Measurements from ENCODE around the gene C9orf153. TPM values are rescaled to one million over a fixed set of nuclear protein-coding genes. Genes with fewer than 3 reads are reported as not detected.
"Not testable (repeated sequence)": the region's sequence is repeated elsewhere in the genome, so short reads cannot be mapped to it uniquely, and the experiment has no call there.

The C9orf153 gene
- polyA plus RNA-seq, 1 of the 3 experiments (the other 2 are of a cell fraction): 0.03 TPM

- WGBS (ENCODE audit: low lambda C conversion rate): 88% methylated on average over 9 of the region's 11 CpGs
- H3K9me2 ChIP-seq: no peaks in the 10 kb centered on the region
- no peak overlapping the region for H3K27ac ChIP-seq (ENCODE audit: low read depth in 2 of 2, low read length in 1 of 2)
- no peak overlapping the region for H3K4me2 ChIP-seq
- no peak for TF ChIP-seq RAD21 (IDR thresholded peaks at IDR 0.05; ENCODE audit: low read length)
- TF ChIP-seq RXRA (IDR thresholded peaks at IDR 0.05; ENCODE audit: borderline replicate concordance, low read depth): no peak
- no peak for TF ChIP-seq GATA2 (CRISPR knock-in tag; IDR thresholded peaks at IDR 0.05)
- H4K20me1 ChIP-seq (ENCODE audit: insufficient read depth): no peaks in the 10 kb centered on the region
- peaks cover 7% of the 10 kb centered on the region for H3F3A ChIP-seq (replicated peaks; ENCODE audit: insufficient read depth)
- no peaks in the 10 kb centered on the region for H3K9me3 ChIP-seq
- peaks cover 84 to 86% of the 10 kb centered on the region in 2 experiments for H3K36me3 ChIP-seq (replicated peaks in 1 of 2; ENCODE audit: control insufficient read depth in 1 of 2, insufficient read depth in 2 of 2, low read length in 1 of 2)
- H2AFZ ChIP-seq (ENCODE audit: low read depth): no peak overlapping the region
- no peak overlapping the region for H3K4me3 ChIP-seq (ENCODE audit: low read depth in 2 of 2, low read length in 1 of 2)
- no peaks in the 10 kb centered on the region for H3K27me3 ChIP-seq (ENCODE audit: insufficient read depth)
- no peak overlapping the region for H3K9ac ChIP-seq
- H3K4me1 ChIP-seq (ENCODE audit: control insufficient read depth in 1 of 2, insufficient read depth in 2 of 2, low read depth in 1 of 2, low read length in 1 of 2): no peaks in the 10 kb centered on the region
- ChIA-PET POLR2A (interaction anchor here (1.1 kb wide), 1 partner anchor 16 kb away, joined by 4 read pairs; the partner anchor contains the start of gene ISCA1), CTCF (interaction anchor here (1.3 kb wide), 1 partner anchor 10 kb away, joined by 3 read pairs; no protein-coding TSS in a partner anchor)
- DNase-seq: no peak
- no peaks in the 10 kb centered on the region for H3K79me2 ChIP-seq (ENCODE audit: insufficient read depth)
Measured at GRCh38 chr9:86298873-86299272, 39.4 kb upstream of the C9orf153 start.

GRCh38 chr9:86290341-86290740, 30.9 kb upstream of the C9orf153 start:
- H3K4me2 ChIP-seq; H3K79me2 ChIP-seq (ENCODE audit: insufficient read depth); H3K4me3 ChIP-seq (ENCODE audit: low read depth in 2 of 2, low read length in 1 of 2); H3K27ac ChIP-seq (ENCODE audit: low read depth in 2 of 2, low read length in 1 of 2); H4K20me1 ChIP-seq (ENCODE audit: insufficient read depth); CTCF ChIA-PET; H3K9ac ChIP-seq; H3K9me2 ChIP-seq; H3K9me3 ChIP-seq; H3K4me1 ChIP-seq (ENCODE audit: control insufficient read depth in 1 of 2, insufficient read depth in 2 of 2, low read depth in 1 of 2, low read length in 1 of 2); DNase-seq; H3K27me3 ChIP-seq (ENCODE audit: insufficient read depth); H2AFZ ChIP-seq (ENCODE audit: low read depth); H3F3A ChIP-seq (replicated peaks; ENCODE audit: insufficient read depth); POLR2A ChIA-PET: not testable (repeated sequence)
- H3K36me3 ChIP-seq (replicated peaks in 1 of 2; ENCODE audit: control insufficient read depth in 1 of 2, insufficient read depth in 2 of 2, low read length in 1 of 2): peaks cover 32 to 39% of the 10 kb centered on the region in 2 experiments
- WGBS (ENCODE audit: low lambda C conversion rate): 92% methylated on average over 6 of the region's 6 CpGs

GRCh38 chr9:86288499-86289198, 29.2 kb upstream of the C9orf153 start:
- Histone ChIP-seq H3K27me3 (ENCODE audit: insufficient read depth) (no peaks in the 10 kb centered on the region), H3K4me1 (ENCODE audit: control insufficient read depth in 1 of 2, insufficient read depth in 2 of 2, low read depth in 1 of 2, low read length in 1 of 2) (no peaks in the 10 kb centered on the region), H3K4me3 (ENCODE audit: low read depth in 2 of 2, low read length in 1 of 2) (no peak overlapping the region), H3F3A (replicated peaks; ENCODE audit: insufficient read depth) (no peaks in the 10 kb centered on the region), H3K27ac (ENCODE audit: low read depth in 2 of 2, low read length in 1 of 2) (no peak overlapping the region), H3K79me2 (ENCODE audit: insufficient read depth) (no peaks in the 10 kb centered on the region), H3K4me2 (no peak overlapping the region), H3K9ac (no peak overlapping the region), H4K20me1 (ENCODE audit: insufficient read depth) (no peaks in the 10 kb centered on the region), H3K36me3 (replicated peaks in 1 of 2; ENCODE audit: control insufficient read depth in 1 of 2, insufficient read depth in 2 of 2, low read length in 1 of 2) (peaks cover 25 to 28% of the 10 kb centered on the region in 2 experiments), H3K9me2 (no peaks in the 10 kb centered on the region), H3K9me3 (no peaks in the 10 kb centered on the region), H2AFZ (ENCODE audit: low read depth) (no peak overlapping the region)
- WGBS (ENCODE audit: low lambda C conversion rate): 98% methylated on average over 6 of the region's 6 CpGs
- CTCF ChIA-PET: interaction anchor here (1.0 kb wide), 1 partner anchor 11 kb away, joined by 3 read pairs; no protein-coding TSS in a partner anchor
- DNase-seq: no peak
- POLR2A ChIA-PET: no interaction called here
- TF ChIP-seq SIN3A (IDR thresholded peaks at IDR 0.05; ENCODE audit: borderline replicate concordance, low read depth, low read length): no peak
- no peak for TF ChIP-seq POLR2AphosphoS5 (IDR thresholded peaks at IDR 0.05; ENCODE audit: low read depth, low read length)
- TF ChIP-seq JUND (IDR thresholded peaks at IDR 0.05): no peak
- TF ChIP-seq MEF2A (IDR thresholded peaks at IDR 0.05; ENCODE audit: borderline replicate concordance, low read depth): no peak
- no peak for TF ChIP-seq EZH2phosphoT487 (IDR thresholded peaks at IDR 0.05; ENCODE audit: borderline replicate concordance, low read depth)
- TF ChIP-seq REST (IDR thresholded peaks at IDR 0.05; ENCODE audit: low read depth, low read length): no peak
- no peak for TF ChIP-seq RXRA (IDR thresholded peaks at IDR 0.05; ENCODE audit: borderline replicate concordance, low read depth)
